GM13976 (cell line): ENCODE results near the gene CLIP2.

ENCODE experiments used
- DNase-seq: peaks from one replicate; pipeline ENCODE4 v3.0.0; 2012; ENCODE audit warnings: low spot score
- in situ Hi-C: fragments of 300-500 bp; cut with MboI; formaldehyde crosslinking; loops from one replicate; pipeline ENCODE4 v1.12.0; 2022; ENCODE audit warnings: low sequenced_read_pairs, mixed read lengths, inconsistent platforms; ENCODE audit not compliant: unreplicated experiment
- TF ChIP-seq, protein P1 (sequence below): IDR thresholded peaks from 2 replicates; pipeline ENCODE4 v1.5.1; 2012; ENCODE audit warnings: borderline replicate concordance, mild to moderate bottlenecking; ENCODE audit not compliant: insufficient read depth; ENCODE audit errors: extremely low read depth, missing control alignments, control extremely low read depth

CLIP2 gene

DNA sequence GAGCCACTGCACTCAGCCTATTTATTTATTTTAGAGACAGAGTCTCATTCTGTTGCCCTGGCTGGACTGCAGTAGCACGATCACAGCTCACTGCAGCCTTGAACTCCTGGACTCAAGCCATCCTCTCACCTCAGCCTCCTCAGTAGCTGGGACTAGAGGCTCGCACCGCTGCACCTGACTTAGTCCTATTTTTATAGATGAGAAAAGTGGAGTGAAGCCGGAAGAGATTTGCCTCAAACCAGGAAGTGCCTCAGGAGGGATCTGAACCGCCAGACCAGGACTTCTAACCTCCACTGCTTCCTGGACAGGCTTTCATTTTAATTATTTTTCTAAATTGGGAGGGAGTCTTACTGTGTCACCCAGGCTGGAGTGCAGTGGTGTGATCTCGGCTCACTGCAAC, 17.5 kb upstream of the CLIP2 start:
- in situ Hi-C loops: no loop called here
- TF ChIP-seq, protein P1, sequence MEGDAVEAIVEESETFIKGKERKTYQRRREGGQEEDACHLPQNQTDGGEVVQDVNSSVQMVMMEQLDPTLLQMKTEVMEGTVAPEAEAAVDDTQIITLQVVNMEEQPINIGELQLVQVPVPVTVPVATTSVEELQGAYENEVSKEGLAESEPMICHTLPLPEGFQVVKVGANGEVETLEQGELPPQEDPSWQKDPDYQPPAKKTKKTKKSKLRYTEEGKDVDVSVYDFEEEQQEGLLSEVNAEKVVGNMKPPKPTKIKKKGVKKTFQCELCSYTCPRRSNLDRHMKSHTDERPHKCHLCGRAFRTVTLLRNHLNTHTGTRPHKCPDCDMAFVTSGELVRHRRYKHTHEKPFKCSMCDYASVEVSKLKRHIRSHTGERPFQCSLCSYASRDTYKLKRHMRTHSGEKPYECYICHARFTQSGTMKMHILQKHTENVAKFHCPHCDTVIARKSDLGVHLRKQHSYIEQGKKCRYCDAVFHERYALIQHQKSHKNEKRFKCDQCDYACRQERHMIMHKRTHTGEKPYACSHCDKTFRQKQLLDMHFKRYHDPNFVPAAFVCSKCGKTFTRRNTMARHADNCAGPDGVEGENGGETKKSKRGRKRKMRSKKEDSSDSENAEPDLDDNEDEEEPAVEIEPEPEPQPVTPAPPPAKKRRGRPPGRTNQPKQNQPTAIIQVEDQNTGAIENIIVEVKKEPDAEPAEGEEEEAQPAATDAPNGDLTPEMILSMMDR: no peak
- DNase-seq: no peak

- peak; percentile 89 for DNase-seq
- in situ Hi-C loops: no loop called here
- TF ChIP-seq, protein P1: no peak
These were observed 16.7 kb upstream of the CLIP2 start for GRCh38 chr7:74272305-74273038.

GRCh38 chr7:74275401-74275881, 13.8 kb upstream of the CLIP2 start:
- no peak for DNase-seq
- in situ Hi-C loops: no loop called here
- TF ChIP-seq, protein P1: peak; percentile 58

GRCh38 chr7:74277636-74278035, 11.6 kb upstream of the CLIP2 start:
- no peak for DNase-seq
- in situ Hi-C loops: no loop called here
- TF ChIP-seq, protein P1: no peak

DNA sequence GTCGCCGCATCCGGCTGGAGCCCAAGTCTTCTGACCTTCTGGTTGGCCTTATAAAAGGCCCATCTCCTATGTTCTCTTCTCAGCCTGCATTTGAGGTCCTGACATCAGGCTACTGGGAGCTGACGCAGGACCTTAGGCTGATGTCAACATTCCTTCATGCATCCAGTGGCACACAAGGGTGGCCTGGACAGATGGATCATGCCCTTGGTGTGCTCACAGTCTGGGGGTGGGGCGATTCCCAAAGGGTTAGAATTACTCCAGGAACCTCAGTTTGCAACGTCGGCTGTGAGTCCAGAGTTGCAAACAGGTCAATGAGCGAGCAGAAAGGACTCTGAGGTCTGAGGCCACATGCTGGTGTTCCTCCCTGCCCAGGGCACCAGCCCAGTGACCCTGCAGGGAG, 8.2 kb upstream of the CLIP2 start:
- no peak for DNase-seq
- in situ Hi-C loops: no loop called here
- TF ChIP-seq, protein P1: no peak

DNA sequence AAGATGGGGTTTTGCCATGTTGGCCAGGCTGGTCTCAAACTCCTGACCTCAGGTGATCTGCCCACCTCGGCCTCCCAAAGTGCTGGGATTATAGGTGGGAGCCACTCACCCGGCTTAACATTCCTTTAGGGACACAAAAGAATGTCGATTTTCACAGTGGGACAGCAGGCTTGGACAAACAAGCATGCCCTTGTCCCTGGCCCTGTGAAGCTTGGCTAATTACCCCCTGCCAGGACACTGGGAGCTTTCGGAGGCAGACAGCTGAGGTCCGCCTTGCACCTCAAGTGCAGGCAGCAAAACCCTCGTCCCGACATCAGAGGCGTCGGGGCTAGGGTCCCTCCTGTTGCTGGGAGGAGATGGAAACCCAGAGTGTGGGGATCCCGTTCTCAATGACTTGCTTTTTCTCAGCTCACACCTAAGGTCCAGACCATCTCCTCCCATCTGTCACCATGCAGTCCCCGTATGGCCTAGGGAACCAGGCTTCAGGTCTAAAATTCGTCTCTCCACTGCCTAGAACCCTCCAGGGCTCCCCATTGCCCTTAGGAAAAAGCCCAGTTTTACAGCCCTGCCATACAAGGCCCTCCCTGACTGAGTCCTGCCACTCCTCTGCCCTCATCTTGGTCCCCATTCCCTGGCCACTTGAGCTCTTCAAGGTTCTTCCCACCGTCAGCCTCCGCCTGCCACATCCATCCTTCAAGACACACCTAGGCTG, 6.3 kb upstream of the CLIP2 start:
- TF ChIP-seq, protein P1: no peak
- no peak for DNase-seq
- in situ Hi-C loops: no loop called here
